SK-N-SH treated with all-trans-retinoic acid at 6 μM for 48 hours (cell line): ENCODE results near the gene RSAD2.

Experiments
- ATAC-seq: fragments of 200-7000 bp; cut with Tn5 transposase; 3 replicates; pipeline ENCODE4 v1.9.1; 2020; ENCODE audit warnings: mild to moderate bottlenecking, moderate library complexity
- ARNTL ChIP-seq: fragments of 450-650 bp; formaldehyde crosslinking; IDR thresholded peaks from 2 replicates; pipeline ENCODE4 v1.5.0; 2020; ENCODE audit warnings: low read depth, mild to moderate bottlenecking, moderate library complexity, borderline replicate concordance
- CREB5 ChIP-seq: fragments of 250-450 bp; sonication (Bioruptor Pico); IDR thresholded peaks from 2 replicates; pipeline ENCODE4 v1.5.1; 2020; ENCODE audit warnings: low read depth, mild to moderate bottlenecking, moderate library complexity
- ESRRG ChIP-seq: fragments of 250-450 bp; sonication (Bioruptor Pico); IDR thresholded peaks from 2 replicates; pipeline ENCODE4 v1.6.1; 2021; ENCODE audit warnings: mild to moderate bottlenecking
- GLIS3 ChIP-seq: fragments of 250-450 bp; sonication (Bioruptor Pico); IDR thresholded peaks from 2 replicates; pipeline ENCODE4 v1.5.0; 2020; ENCODE audit warnings: mild to moderate bottlenecking, moderate library complexity
- ISL1 ChIP-seq: fragments of 250-450 bp; sonication (Bioruptor Pico); IDR thresholded peaks from 2 replicates; pipeline ENCODE4 v2.1.2; 2022; ENCODE audit warnings: mild to moderate bottlenecking, moderate library complexity
- OSR1 ChIP-seq: fragments of 250-450 bp; sonication (Bioruptor Pico); IDR thresholded peaks from 2 replicates; pipeline ENCODE4 v1.8.0; 2022; ENCODE audit warnings: moderate library complexity, mild to moderate bottlenecking, inconsistent platforms
- PATZ1 ChIP-seq: fragments of 250-450 bp; sonication (Bioruptor Pico); IDR thresholded peaks from 2 replicates; pipeline ENCODE4 v1.8.0; 2020; ENCODE audit warnings: mild to moderate bottlenecking, moderate library complexity, borderline replicate concordance
- PPARA ChIP-seq: fragments of 250-450 bp; sonication (Bioruptor Pico); IDR thresholded peaks from 2 replicates; pipeline ENCODE4 v1.5.0; 2020; ENCODE audit warnings: mild to moderate bottlenecking, borderline replicate concordance
- RARB ChIP-seq: fragments of 250-450 bp; sonication (Bioruptor Pico); IDR thresholded peaks from 2 replicates; pipeline ENCODE4 v1.8.0; 2021; ENCODE audit warnings: mild to moderate bottlenecking, moderate library complexity
- SNAI2 ChIP-seq: fragments of 250-450 bp; sonication (Bioruptor Pico); IDR thresholded peaks from 2 replicates; pipeline ENCODE4 v1.5.0; 2020; ENCODE audit warnings: mild to moderate bottlenecking, moderate library complexity
- TCF4 ChIP-seq: fragments of 250-450 bp; sonication (Bioruptor Pico); IDR thresholded peaks from 2 replicates; pipeline ENCODE4 v1.8.0; 2021; ENCODE audit warnings: mild to moderate bottlenecking, moderate library complexity, borderline replicate concordance
- TOX ChIP-seq: fragments of 250-450 bp; sonication (Bioruptor Pico); IDR thresholded peaks from 2 replicates; pipeline ENCODE4 v1.8.0; 2021; ENCODE audit warnings: mild to moderate bottlenecking, moderate library complexity, borderline replicate concordance
- TSHZ2 ChIP-seq: fragments of 250-450 bp; sonication (Bioruptor Pico); IDR thresholded peaks from 2 replicates; pipeline ENCODE4 v1.5.0; 2020; ENCODE audit warnings: mild to moderate bottlenecking, moderate library complexity
- ZC3H10 ChIP-seq: fragments of 250-450 bp; sonication (Bioruptor Pico); IDR thresholded peaks from 2 replicates; pipeline ENCODE4 v1.5.1; 2021; ENCODE audit warnings: mild to moderate bottlenecking, moderate library complexity
- ZFP3 ChIP-seq: fragments of 250-450 bp; sonication (Bioruptor Pico); IDR thresholded peaks from 2 replicates; pipeline ENCODE4 v1.5.0; 2020; ENCODE audit warnings: mild to moderate bottlenecking, moderate library complexity
- ZFP30 ChIP-seq: fragments of 450-650 bp; formaldehyde crosslinking; IDR thresholded peaks from 2 replicates; pipeline ENCODE4 v1.5.0; 2022; ENCODE audit warnings: mild to moderate bottlenecking, moderate library complexity
- ZNF565 ChIP-seq: fragments of 450-650 bp; formaldehyde crosslinking; conservative IDR thresholded peaks from 2 replicates; pipeline ENCODE4 v1.5.0; 2020; ENCODE audit warnings: low read depth, mild to moderate bottlenecking, moderate library complexity
- ZNF70 ChIP-seq: fragments of 450-650 bp; formaldehyde crosslinking; IDR thresholded peaks from 2 replicates; pipeline ENCODE4 v1.5.0; 2020; ENCODE audit warnings: mild to moderate bottlenecking, moderate library complexity
- TF ChIP-seq, protein P1 (sequence below): fragments of 250-450 bp; sonication (Bioruptor Pico); IDR thresholded peaks from 2 replicates; pipeline ENCODE4 v1.5.1; 2021; ENCODE audit warnings: mild to moderate bottlenecking, moderate library complexity
- TF ChIP-seq, protein P2 (sequence below): fragments of 250-450 bp; sonication (Bioruptor Pico); IDR thresholded peaks from 2 replicates; pipeline ENCODE4 v1.8.0; 2021; ENCODE audit warnings: low read depth, mild to moderate bottlenecking, moderate library complexity, borderline replicate concordance

Gene RSAD2

GRCh38 chr2:6942848-6943247 is 65.3 kb downstream of the RSAD2 start:
- no peak for ATAC-seq
- no peak for TF ChIP-seq ESRRG (CRISPR knock-in tag)
- TF ChIP-seq SNAI2: no peak
- no peak for TF ChIP-seq RARB (CRISPR knock-in tag)
- no peak for TF ChIP-seq GLIS3
- no peak for TF ChIP-seq ARNTL

DNA sequence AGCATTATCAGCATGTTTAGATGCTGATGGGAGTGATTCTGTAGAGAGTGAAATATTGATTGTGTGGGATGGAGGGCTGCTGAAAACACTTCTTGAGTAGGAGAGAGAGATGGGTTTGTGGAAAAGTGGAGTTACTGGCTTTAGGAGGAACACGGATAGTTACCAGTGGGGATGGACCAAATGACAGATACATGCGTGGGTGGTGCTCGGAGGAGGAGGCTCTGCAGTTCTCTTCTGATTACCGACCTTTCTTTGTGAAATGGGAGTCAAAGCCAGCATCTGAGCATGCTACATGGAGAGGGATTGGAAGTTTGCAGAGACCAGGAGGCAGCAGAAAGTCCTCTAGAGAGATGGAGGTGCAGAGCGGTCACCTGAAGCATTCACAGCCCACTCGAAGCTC is 65.9 kb downstream of the RSAD2 start:
- no peak for ATAC-seq
- TF ChIP-seq TSHZ2 (no peak), TCF4 (CRISPR knock-in tag) (no peak), PATZ1 (CRISPR knock-in tag) (no peak), ARNTL (no peak), PPARA (CRISPR knock-in tag) (no peak)
- TF ChIP-seq, protein P1, sequence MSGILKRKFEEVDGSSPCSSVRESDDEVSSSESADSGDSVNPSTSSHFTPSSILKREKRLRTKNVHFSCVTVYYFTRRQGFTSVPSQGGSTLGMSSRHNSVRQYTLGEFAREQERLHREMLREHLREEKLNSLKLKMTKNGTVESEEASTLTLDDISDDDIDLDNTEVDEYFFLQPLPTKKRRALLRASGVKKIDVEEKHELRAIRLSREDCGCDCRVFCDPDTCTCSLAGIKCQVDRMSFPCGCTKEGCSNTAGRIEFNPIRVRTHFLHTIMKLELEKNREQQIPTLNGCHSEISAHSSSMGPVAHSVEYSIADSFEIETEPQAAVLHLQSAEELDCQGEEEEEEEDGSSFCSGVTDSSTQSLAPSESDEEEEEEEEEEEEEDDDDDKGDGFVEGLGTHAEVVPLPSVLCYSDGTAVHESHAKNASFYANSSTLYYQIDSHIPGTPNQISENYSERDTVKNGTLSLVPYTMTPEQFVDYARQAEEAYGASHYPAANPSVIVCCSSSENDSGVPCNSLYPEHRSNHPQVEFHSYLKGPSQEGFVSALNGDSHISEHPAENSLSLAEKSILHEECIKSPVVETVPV (CRISPR knock-in tag): no peak
- TF ChIP-seq, protein P2, sequence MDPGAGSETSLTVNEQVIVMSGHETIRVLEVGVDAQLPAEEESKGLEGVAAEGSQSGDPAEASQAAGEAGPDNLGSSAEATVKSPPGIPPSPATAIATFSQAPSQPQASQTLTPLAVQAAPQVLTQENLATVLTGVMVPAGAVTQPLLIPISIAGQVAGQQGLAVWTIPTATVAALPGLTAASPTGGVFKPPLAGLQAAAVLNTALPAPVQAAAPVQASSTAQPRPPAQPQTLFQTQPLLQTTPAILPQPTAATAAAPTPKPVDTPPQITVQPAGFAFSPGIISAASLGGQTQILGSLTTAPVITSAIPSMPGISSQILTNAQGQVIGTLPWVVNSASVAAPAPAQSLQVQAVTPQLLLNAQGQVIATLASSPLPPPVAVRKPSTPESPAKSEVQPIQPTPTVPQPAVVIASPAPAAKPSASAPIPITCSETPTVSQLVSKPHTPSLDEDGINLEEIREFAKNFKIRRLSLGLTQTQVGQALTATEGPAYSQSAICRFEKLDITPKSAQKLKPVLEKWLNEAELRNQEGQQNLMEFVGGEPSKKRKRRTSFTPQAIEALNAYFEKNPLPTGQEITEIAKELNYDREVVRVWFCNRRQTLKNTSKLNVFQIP (CRISPR knock-in tag): no peak
- TF ChIP-seq, all 23 proteins: peak for 0

- no peak for ATAC-seq
- TF ChIP-seq, protein P1 (CRISPR knock-in tag): no peak
- no peak for TF ChIP-seq ZC3H10 (CRISPR knock-in tag)
- TF ChIP-seq OSR1 (CRISPR knock-in tag): no peak
- TF ChIP-seq ZNF565 (CRISPR knock-in tag): no peak
- no peak for TF ChIP-seq ZNF70 (CRISPR knock-in tag)
- no peak for TF ChIP-seq TOX
- TF ChIP-seq CREB5 (CRISPR knock-in tag): no peak
- no peak for TF ChIP-seq ARNTL
- TF ChIP-seq, protein P2 (CRISPR knock-in tag): no peak
- no peak for TF ChIP-seq TSHZ2
- TF ChIP-seq ZFP30 (CRISPR knock-in tag): no peak
- TF ChIP-seq RARB (CRISPR knock-in tag): no peak
- TF ChIP-seq ZFP3 (CRISPR knock-in tag): no peak
- TF ChIP-seq ISL1: no peak
- TF ChIP-seq PPARA (CRISPR knock-in tag): no peak
- TF ChIP-seq SNAI2: no peak
- TF ChIP-seq TCF4 (CRISPR knock-in tag): no peak
- no peak for TF ChIP-seq ESRRG (CRISPR knock-in tag)
- TF ChIP-seq, all 23 proteins: peak for 0
Measured at GRCh38 chr2:6943971-6944370, 66.4 kb downstream of the RSAD2 start.
